ENCODE data around the gene TACC3. TPM values are rescaled to one million over a fixed set of nuclear protein-coding genes. Genes with fewer than 3 reads are reported as not detected.

The TACC3 gene
- total and polyA plus RNA-seq, 2 of the 8 experiments (the other 6 are each of a cell fraction or from before 2014, with no cell fraction given): 73.8 to 148 TPM

- H4K5ac ChIP-seq (ENCODE audit: insufficient read length, low read depth, low read length): no peak overlapping the region
- H3K4me1 ChIP-seq (replicated peaks in 1 of 4; ENCODE audit: control insufficient read depth in 3 of 4, insufficient read depth in 4 of 4, low read length in 3 of 4): peaks cover 0 to 12% (median 5%) of the 10 kb centered on the region in 4 experiments; a peak in 6 of 7 replicates
- H2AK5ac ChIP-seq (ENCODE audit: low read depth, low read length): no peak overlapping the region
- H3K56ac ChIP-seq (replicated peaks; ENCODE audit: insufficient read length, low read depth, low read length): no peak overlapping the region
- H3K36me3 ChIP-seq (ENCODE audit: control insufficient read depth in 2 of 4, insufficient read depth in 4 of 4, low read length in 3 of 4): peaks cover 47 to 57% (median 53%) of the 10 kb centered on the region in 4 experiments
- 0 out of 2 replicates have a peak overlapping the region, but pooled peaks have one; percentile 7 for H2BK5ac ChIP-seq (ENCODE audit: low read depth, low read length)
- no peak overlapping the region for H3K14ac ChIP-seq (ENCODE audit: insufficient read length)
- no peak overlapping the region for H2AFZ ChIP-seq (ENCODE audit: low read length)
- H3K27ac ChIP-seq (ENCODE audit: low read depth, low read length): no peak overlapping the region
- H4K91ac ChIP-seq (replicated peaks; ENCODE audit: insufficient read length, low read length): no peak overlapping the region
- no peak overlapping the region for H2BK12ac ChIP-seq (ENCODE audit: low read depth, low read length)
- H2BK20ac ChIP-seq (ENCODE audit: low read length): no peak overlapping the region
- H3K18ac ChIP-seq (ENCODE audit: extremely low read depth, low read length): no peak overlapping the region
- FAIRE-seq (peak; percentile 80), DNase-seq (ENCODE audit: low read depth in 1 of 2, low spot score in 2 of 2) (peak; percentile 79 to 99)
- peaks cover 31 to 39% of the 10 kb centered on the region in 2 experiments for H4K20me1 ChIP-seq (replicated peaks in 1 of 2; ENCODE audit: control insufficient read depth in 1 of 2, insufficient read depth in 2 of 2, low read length in 2 of 2)
- H3K4ac ChIP-seq (replicated peaks; ENCODE audit: insufficient read length, low read depth, low read length): peak overlapping the region; percentile 13
- no peak overlapping the region for H3K4me3 ChIP-seq (ENCODE audit: extremely low read depth in 1 of 4, insufficient read depth in 2 of 4, low read depth in 3 of 4, low read length in 4 of 4)
- H3K9ac ChIP-seq (replicated peaks in 1 of 4; ENCODE audit: extremely low read depth in 1 of 4, low read depth in 3 of 4, low read length in 3 of 4): no peak overlapping the region; a peak in 1 of 7 replicates
- no peak overlapping the region for H2BK15ac ChIP-seq (ENCODE audit: low read length)
- WGBS, 2 experiments (ENCODE audit: extremely low coverage in 1 of 2, insufficient coverage in 1 of 2, insufficient read length in 1 of 2, insufficient replicate concordance in 2 of 2, low coverage in 1 of 2, low lambda C conversion rate in 2 of 2, missing lambda C conversion rate in 1 of 2): 74% methylated on average over 17 of the region's 17 CpGs; no CpG with 5 or more reads in 1 of the 2 experiments
- no peak overlapping the region for H4K8ac ChIP-seq (ENCODE audit: extremely low read depth, insufficient read depth, low read length)
- no peaks in the 10 kb centered on the region for H3K27me3 ChIP-seq (replicated peaks in 1 of 4; ENCODE audit: control insufficient read depth in 3 of 4, extremely low read depth in 1 of 4, insufficient read depth in 3 of 4, low read length in 3 of 4)
- H3K79me1 ChIP-seq (ENCODE audit: low read depth, low read length): peaks cover 11% of the 10 kb centered on the region
- no peak overlapping the region for H3K23ac ChIP-seq (ENCODE audit: insufficient read length)
- no peak overlapping the region for H3K4me2 ChIP-seq (ENCODE audit: insufficient read depth in 1 of 2, low read depth in 2 of 2, low read length in 2 of 2)
- ChIA-PET POLR2A (ENCODE audit: partially characterized antibody) (interaction anchor here (0.9 to 8.8 kb wide), 3 partner anchors 10 to 15 kb away, joined by 3 to 100 read pairs (median 3); partner anchors contain the start of gene SLBP), CTCF (ENCODE audit: partially characterized antibody) (interaction anchor here (0.6 to 18.6 kb wide), 23 partner anchors 8 to 187 kb away, joined by 3 to 326 read pairs (median 4); no protein-coding TSS in a partner anchor)
- H3K9me3 ChIP-seq (ENCODE audit: insufficient read depth in 2 of 2, low read depth in 1 of 2, low read length in 1 of 2): no peaks in the 10 kb centered on the region
- H3K79me2 ChIP-seq (ENCODE audit: control insufficient read depth in 1 of 2, insufficient read depth in 2 of 2, low read length in 2 of 2): peaks cover 9 to 40% of the 10 kb centered on the region in 2 experiments; a peak in 3 of 4 replicates
- no peak overlapping the region for H2BK120ac ChIP-seq (replicated peaks; ENCODE audit: low read depth, low read length)
- H3K23me2 ChIP-seq (ENCODE audit: low read depth, low read length): peaks cover 4% of the 10 kb centered on the region; the same call in 1 of the 2 replicates
- TF ChIP-seq, protein P1, sequence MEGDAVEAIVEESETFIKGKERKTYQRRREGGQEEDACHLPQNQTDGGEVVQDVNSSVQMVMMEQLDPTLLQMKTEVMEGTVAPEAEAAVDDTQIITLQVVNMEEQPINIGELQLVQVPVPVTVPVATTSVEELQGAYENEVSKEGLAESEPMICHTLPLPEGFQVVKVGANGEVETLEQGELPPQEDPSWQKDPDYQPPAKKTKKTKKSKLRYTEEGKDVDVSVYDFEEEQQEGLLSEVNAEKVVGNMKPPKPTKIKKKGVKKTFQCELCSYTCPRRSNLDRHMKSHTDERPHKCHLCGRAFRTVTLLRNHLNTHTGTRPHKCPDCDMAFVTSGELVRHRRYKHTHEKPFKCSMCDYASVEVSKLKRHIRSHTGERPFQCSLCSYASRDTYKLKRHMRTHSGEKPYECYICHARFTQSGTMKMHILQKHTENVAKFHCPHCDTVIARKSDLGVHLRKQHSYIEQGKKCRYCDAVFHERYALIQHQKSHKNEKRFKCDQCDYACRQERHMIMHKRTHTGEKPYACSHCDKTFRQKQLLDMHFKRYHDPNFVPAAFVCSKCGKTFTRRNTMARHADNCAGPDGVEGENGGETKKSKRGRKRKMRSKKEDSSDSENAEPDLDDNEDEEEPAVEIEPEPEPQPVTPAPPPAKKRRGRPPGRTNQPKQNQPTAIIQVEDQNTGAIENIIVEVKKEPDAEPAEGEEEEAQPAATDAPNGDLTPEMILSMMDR (IDR thresholded peaks at IDR 0.05; ENCODE audit: control extremely low read depth in 1 of 3, insufficient read depth in 1 of 3, low read depth in 1 of 3, low read length in 3 of 3): peak in 2 of 3 experiments; percentile 82 to 98; a peak in 3 of 4 replicates
- no peak for TF ChIP-seq ZNF274 (IDR thresholded peaks at IDR 0.05; ENCODE audit: borderline replicate concordance, extremely low read depth, low read length)
- TF ChIP-seq, protein P2, sequence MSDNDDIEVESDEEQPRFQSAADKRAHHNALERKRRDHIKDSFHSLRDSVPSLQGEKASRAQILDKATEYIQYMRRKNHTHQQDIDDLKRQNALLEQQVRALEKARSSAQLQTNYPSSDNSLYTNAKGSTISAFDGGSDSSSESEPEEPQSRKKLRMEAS (IDR thresholded peaks at IDR 0.05): 0 out of 2 replicates have a peak, but pooled peaks have one; percentile 11
- TF ChIP-seq BACH1 (IDR thresholded peaks at IDR 0.05; ENCODE audit: low read length): no peak
- no peak for TF ChIP-seq HDAC6 (IDR thresholded peaks at IDR 0.05; ENCODE audit: low read depth, low read length)
- TF ChIP-seq YY1 (IDR thresholded peaks at IDR 0.05; ENCODE audit: low read depth, low read length): no peak
- peak; percentile 9; the same call in 1 of the 2 replicates for TF ChIP-seq MAFK (IDR thresholded peaks at IDR 0.05; ENCODE audit: low read depth, low read length)
- peak; percentile 39; the same call in 1 of the 2 replicates for TF ChIP-seq GABPA (IDR thresholded peaks at IDR 0.05; ENCODE audit: borderline replicate concordance, insufficient read depth, low read length)
Measured at GRCh38 chr4:1726146-1726934, 5.0 kb downstream of the TACC3 start.
